D721Med (cell line): ENCODE measurements around the gene TSPAN16.

Source experiments
- DNase-seq: peaks from one replicate; pipeline ENCODE4 v3.0.0; 2011; ENCODE audit warnings: low spot score; ENCODE audit not compliant: insufficient read length
- FAIRE-seq: peaks from 2 replicates; lab custom pipeline; 2011; peaks lifted over from hg19 to GRCh38; lab: Jason Lieb, UNC
- CTCF ChIP-seq: IDR thresholded peaks from 2 replicates; pipeline ENCODE4 v1.5.1; 2012; ENCODE audit warnings: mild to moderate bottlenecking, control low read depth; ENCODE audit not compliant: insufficient read depth; ENCODE audit errors: missing control alignments

TSPAN16 gene

GRCh38 chr19:11295665-11296245 lies at the start of gene TSPAN16:
Gene TSPAN16 (plus strand): TSS chr19:11296160. CDS start chr19:11296298, 138 bp downstream.
- no peak for DNase-seq
- no peak for FAIRE-seq
- TF ChIP-seq CTCF, result no peak

GRCh38 chr19:11246941-11247340 lies 49.0 kb upstream of the TSPAN16 start:
- DNase-seq, result no peak
- no peak for FAIRE-seq
- no peak for TF ChIP-seq CTCF

GRCh38 chr19:11247391-11247790 lies 48.6 kb upstream of the TSPAN16 start:
- no peak for DNase-seq
- TF ChIP-seq CTCF, result no peak
- no peak for FAIRE-seq

GRCh38 chr19:11247934-11248333 lies 48.0 kb upstream of the TSPAN16 start:
- no peak for DNase-seq
- no peak for FAIRE-seq
- TF ChIP-seq CTCF, result no peak

- DNase-seq (no peak), FAIRE-seq (no peak)
- no peak for TF ChIP-seq CTCF
Measured at GRCh38 chr19:11248852-11249251, 47.1 kb upstream of the TSPAN16 start.

GRCh38 chr19:11251217-11251616 lies 44.7 kb upstream of the TSPAN16 start:
- TF ChIP-seq CTCF, result no peak
- FAIRE-seq (no peak), DNase-seq (no peak)

- FAIRE-seq (no peak), DNase-seq (no peak)
- no peak for TF ChIP-seq CTCF
Measured at GRCh38 chr19:11251650-11252314, 44.2 kb upstream of the TSPAN16 start.
